ENCODE data around the gene RAB36. TPM values are rescaled to one million over a fixed set of nuclear protein-coding genes. Genes with fewer than 3 reads are reported as not detected.

RAB36 gene
- total RNA-seq, 2 experiments from 2014 or later = 0.41 to 3.0 TPM

DNA sequence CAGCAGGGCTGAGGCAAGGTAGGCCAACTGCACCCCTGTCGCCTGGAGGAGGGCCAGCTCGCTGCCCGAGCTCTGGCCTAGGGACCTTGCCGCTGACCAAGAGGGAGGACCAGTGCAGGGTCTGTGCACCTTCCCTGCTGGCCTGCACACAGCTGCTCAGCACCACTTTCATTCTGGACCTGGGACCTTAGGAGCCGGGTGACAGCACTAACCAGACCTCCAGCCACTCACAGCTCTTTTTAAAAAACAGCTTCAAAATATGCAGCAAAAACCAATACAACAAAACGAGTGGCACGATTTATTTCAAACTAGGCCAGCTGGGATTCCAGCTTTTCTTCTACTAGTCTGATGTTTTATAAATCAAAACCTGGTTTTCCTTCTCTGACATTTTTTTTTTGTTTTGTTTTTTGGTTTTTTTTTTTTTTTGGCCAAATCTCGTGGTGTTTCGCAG is 21.4 kb upstream of the RAB36 start:
- Histone ChIP-seq H3K9me3 (ENCODE audit: low read length) (no peaks in the 10 kb centered on the region), H3K4me1 (ENCODE audit: insufficient read depth, low read length, poor library complexity, severe bottlenecking) (peaks cover 13% of the 10 kb centered on the region), H2AFZ (ENCODE audit: low read length) (no peak overlapping the region), H3K27ac (ENCODE audit: low read depth, low read length, poor library complexity, severe bottlenecking) (no peak overlapping the region), H3K4me2 (ENCODE audit: low read length) (no peak overlapping the region), H3K79me2 (ENCODE audit: insufficient read depth, low read depth, low read length) (no peaks in the 10 kb centered on the region), H3K9me2 (ENCODE audit: insufficient read depth, low read length) (no peaks in the 10 kb centered on the region), H3K4me3 (ENCODE audit: low read depth, low read length, poor library complexity, severe bottlenecking) (no peak overlapping the region), H3K36me3 (ENCODE audit: insufficient read depth, low read length) (peaks cover 19% of the 10 kb centered on the region; the same call in 1 of the 2 replicates), H4K20me1 (ENCODE audit: insufficient read depth, low read length) (no peaks in the 10 kb centered on the region)
- TF ChIP-seq, protein P1, sequence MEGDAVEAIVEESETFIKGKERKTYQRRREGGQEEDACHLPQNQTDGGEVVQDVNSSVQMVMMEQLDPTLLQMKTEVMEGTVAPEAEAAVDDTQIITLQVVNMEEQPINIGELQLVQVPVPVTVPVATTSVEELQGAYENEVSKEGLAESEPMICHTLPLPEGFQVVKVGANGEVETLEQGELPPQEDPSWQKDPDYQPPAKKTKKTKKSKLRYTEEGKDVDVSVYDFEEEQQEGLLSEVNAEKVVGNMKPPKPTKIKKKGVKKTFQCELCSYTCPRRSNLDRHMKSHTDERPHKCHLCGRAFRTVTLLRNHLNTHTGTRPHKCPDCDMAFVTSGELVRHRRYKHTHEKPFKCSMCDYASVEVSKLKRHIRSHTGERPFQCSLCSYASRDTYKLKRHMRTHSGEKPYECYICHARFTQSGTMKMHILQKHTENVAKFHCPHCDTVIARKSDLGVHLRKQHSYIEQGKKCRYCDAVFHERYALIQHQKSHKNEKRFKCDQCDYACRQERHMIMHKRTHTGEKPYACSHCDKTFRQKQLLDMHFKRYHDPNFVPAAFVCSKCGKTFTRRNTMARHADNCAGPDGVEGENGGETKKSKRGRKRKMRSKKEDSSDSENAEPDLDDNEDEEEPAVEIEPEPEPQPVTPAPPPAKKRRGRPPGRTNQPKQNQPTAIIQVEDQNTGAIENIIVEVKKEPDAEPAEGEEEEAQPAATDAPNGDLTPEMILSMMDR (conservative IDR thresholded peaks at IDR 0.05; ENCODE audit: low read length) = no peak
- TF ChIP-seq EZH2phosphoT487 (IDR thresholded peaks at IDR 0.05; ENCODE audit: borderline replicate concordance, low read depth, low read length) = no peak
- no peak for DNase-seq (ENCODE audit: low spot score)
- BruUV-seq (replicated peaks) = no TSS peak
- CTCF ChIA-PET (ENCODE audit: unreplicated experiment) = no interaction called here
- intact Hi-C loops (cut with micrococcal nuclease; ENCODE audit: unreplicated experiment) = loop anchor here (10.0 kb wide), 1 partner anchor 319 kb away; no protein-coding TSS in a partner anchor
- POLR2A ChIA-PET = no interaction called here

DNA sequence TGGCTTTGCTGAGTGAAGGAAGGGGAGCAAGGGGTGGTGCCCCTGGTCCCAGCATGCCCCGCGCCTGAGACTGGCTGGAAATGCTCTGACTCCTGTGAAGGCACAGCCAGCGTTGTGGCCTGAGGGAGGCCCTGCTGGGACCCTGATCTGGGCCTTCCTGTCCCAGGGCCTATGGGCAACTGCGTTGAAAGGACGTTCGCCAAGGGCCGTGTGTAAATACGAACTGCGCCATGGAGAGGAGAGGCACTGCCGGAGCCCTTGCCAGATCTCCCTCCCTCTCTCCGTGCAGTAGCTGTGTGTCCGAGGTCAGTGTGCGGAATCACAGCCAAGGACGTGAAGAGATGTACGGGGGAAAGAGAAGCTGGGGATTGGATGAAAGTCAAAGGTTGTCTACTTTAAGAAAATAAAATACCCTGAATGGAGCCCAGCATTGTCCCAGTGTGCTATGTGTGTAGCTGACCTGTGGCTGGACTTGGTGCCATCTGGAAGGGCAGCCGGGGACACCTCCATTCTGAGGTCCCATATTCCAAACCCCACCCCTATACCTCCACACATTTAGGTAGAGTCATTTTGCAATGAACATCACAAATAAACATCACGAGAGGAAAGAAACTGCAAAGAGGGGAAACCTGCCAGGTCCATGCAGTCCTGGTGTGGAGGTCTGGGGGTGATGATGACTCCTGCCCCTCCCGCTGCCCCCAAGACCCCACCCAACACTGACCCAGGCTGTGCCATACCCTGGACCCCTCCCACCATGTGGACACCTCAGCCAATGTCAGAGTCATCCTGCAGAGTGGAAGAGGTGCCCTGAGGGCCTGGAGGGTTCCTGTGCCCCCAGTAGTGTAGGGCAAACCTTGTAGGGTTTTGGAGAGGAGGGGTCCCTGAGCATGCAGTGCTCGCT is 20.4 kb upstream of the RAB36 start:
- Histone ChIP-seq H3K27ac (ENCODE audit: low read depth, low read length, poor library complexity, severe bottlenecking) (no peak overlapping the region), H3K79me2 (ENCODE audit: insufficient read depth, low read depth, low read length) (no peaks in the 10 kb centered on the region), H3K36me3 (ENCODE audit: insufficient read depth, low read length) (peaks cover 19% of the 10 kb centered on the region; the same call in 1 of the 2 replicates), H3K4me3 (ENCODE audit: low read depth, low read length, poor library complexity, severe bottlenecking) (no peak overlapping the region), H4K20me1 (ENCODE audit: insufficient read depth, low read length) (no peaks in the 10 kb centered on the region), H3K9me3 (ENCODE audit: low read length) (no peaks in the 10 kb centered on the region), H3K4me2 (ENCODE audit: low read length) (no peak overlapping the region), H2AFZ (ENCODE audit: low read length) (no peak overlapping the region), H3K9me2 (ENCODE audit: insufficient read depth, low read length) (no peaks in the 10 kb centered on the region), H3K4me1 (ENCODE audit: insufficient read depth, low read length, poor library complexity, severe bottlenecking) (peaks cover 13% of the 10 kb centered on the region)
- ChIA-PET POLR2A (interaction anchor here (0.6 kb wide), 1 partner anchor 435 kb away, joined by 4 read pairs; no protein-coding TSS in a partner anchor), CTCF (ENCODE audit: unreplicated experiment) (no interaction called here)
- BruUV-seq (replicated peaks) = no TSS peak
- no peak for TF ChIP-seq EZH2phosphoT487 (IDR thresholded peaks at IDR 0.05; ENCODE audit: borderline replicate concordance, low read depth, low read length)
- TF ChIP-seq, protein P1 (conservative IDR thresholded peaks at IDR 0.05; ENCODE audit: low read length) = no peak
- intact Hi-C loops (cut with micrococcal nuclease; ENCODE audit: unreplicated experiment) = loop anchor here (5.0 to 10.0 kb wide), 4 partner anchors 88 to 320 kb away; no protein-coding TSS in a partner anchor
- no peak for DNase-seq (ENCODE audit: low spot score)
